ENCODE data around the gene FUT7. TPM values are rescaled to one million over a fixed set of nuclear protein-coding genes. Genes with fewer than 3 reads are reported as not detected.

Gene FUT7
- total RNA-seq, 1 donor: 2.6 TPM

DNA sequence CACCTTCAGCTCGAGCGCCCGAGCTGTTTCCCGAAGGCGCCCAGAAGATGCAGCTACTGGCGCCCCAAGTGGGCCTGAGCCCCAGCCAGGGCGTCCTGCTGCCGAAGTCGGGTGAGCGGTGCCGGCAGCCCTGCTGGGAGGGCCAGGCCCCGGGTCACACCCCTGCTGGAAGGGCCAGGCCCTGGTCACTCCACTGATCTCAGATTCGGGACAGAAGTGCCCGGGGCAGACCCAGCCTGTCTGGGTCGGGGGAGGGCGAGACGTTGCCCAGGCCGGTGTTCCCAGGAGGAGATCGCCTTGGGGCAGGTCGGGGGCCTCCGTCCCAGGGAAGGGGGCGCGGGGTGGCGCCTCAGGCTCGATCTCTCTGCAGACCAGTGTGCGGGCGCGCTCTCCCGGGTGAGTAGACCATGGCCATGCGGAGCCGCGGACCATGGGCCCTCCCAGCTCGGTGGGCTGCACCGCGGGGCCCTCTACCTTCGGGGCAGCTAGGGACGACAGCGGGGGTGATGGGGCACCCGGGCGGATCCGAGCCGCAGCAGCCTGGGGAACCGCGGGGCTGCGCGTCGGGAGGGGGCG is 46.8 kb downstream of the FUT7 start:
- Histone ChIP-seq H3K27me3 (ENCODE audit: insufficient read depth, low read length) (peaks cover 16% of the 10 kb centered on the region), H3K4me1 (ENCODE audit: insufficient read depth, low read length) (no peaks in the 10 kb centered on the region), H3K4me3 (ENCODE audit: low read length) (no peak overlapping the region)

DNA sequence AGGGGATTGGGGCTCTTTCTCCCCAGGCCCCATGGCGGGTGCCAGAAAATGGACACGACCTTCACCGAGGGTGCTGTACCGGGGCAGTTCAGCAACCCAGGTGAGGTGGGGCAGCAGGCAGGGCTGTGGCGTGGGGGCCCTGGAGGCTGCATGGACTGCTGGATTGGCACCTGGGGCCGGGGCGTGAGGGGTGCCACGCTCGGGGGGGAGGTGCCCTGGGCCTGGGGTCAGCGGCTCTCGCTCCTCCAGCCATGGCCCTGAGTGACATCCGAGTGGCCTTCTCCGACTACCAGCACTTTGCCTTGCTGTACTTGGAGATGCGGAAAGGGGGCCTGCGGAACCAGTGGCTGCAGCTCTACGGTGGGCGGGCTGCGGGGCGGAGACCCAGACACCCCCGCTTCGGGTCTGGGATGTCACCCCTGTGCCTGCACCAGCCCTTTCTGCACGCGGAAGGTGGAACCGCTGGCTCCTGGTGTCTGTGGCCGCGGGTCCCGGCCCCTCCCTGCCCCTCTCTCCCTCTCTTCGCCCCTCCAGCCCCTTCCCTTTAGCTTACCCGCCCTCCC is 47.3 kb downstream of the FUT7 start:
- H3K4me3 ChIP-seq (ENCODE audit: low read length): no peak overlapping the region
- H3K27me3 ChIP-seq (ENCODE audit: insufficient read depth, low read length): peaks cover 16% of the 10 kb centered on the region
- no peaks in the 10 kb centered on the region for H3K9me3 ChIP-seq (ENCODE audit: low read depth, low read length)
- no peaks in the 10 kb centered on the region for H3K4me1 ChIP-seq (ENCODE audit: insufficient read depth, low read length)

More for the DNA sequence above, 46.8 kb downstream of the FUT7 start:
- H3K9me3 ChIP-seq (ENCODE audit: low read depth, low read length): no peaks in the 10 kb centered on the region

DNA sequence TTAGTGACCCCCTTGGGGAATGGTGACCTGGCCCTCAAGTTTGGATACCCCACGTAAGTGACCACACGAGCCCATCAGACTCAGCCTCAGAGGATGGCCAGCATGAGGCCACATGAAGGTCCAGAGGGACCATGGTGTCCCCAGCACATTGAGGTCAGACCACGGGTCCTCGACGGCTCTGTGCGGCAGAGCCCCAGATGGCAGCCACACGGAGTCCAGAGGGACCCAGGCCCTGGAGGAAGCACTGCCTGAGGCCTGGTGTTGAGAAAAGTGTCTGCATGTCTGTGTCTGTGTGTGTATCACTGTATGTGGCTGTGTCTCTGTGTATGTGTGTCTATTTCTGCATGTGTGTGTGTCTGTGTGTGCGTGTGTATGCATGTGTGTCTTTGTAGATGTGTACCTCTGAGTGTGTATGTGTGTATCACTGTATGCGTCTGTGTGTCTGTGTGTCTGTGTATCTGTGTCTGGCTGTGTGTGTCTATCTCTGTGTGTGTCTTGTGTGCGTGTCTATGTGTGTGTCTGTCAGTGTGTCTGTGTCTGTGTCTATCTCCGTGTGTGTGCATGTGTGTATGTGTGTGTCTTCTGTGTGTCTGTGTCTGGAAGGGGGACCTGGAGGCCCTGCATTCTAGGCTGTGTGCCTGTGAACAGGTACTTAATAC is 48.1 kb downstream of the FUT7 start:
- Histone ChIP-seq H3K4me1 (ENCODE audit: insufficient read depth, low read length) (no peaks in the 10 kb centered on the region), H3K27me3 (ENCODE audit: insufficient read depth, low read length) (peaks cover 16% of the 10 kb centered on the region), H3K4me3 (ENCODE audit: low read length) (no peak overlapping the region), H3K9me3 (ENCODE audit: low read depth, low read length) (no peaks in the 10 kb centered on the region)

DNA sequence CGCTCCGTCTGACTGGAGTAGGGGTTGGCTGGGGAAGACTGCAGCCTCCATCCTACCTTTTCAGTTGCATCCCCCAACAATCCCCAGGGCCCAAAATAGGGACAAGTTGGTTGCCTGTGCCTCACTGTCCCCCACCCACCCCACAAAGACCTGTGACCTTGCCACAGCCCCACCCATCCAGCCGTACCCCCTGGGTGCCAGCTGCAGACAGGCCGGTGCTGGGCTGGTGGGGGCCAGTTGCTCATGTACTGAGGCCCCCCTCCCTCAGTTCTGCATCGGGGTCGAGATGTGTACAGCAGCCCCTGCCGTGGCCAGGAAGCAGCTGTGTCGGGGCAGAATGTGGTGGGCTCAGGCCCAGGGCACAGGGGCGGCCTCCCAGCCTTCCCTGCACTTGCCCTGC is 48.7 kb downstream of the FUT7 start:
- Histone ChIP-seq H3K9me3 (ENCODE audit: low read depth, low read length) (no peaks in the 10 kb centered on the region), H3K27me3 (ENCODE audit: insufficient read depth, low read length) (peaks cover 16% of the 10 kb centered on the region), H3K4me1 (ENCODE audit: insufficient read depth, low read length) (peaks cover under 1% of the 10 kb centered on the region), H3K4me3 (ENCODE audit: low read length) (no peak overlapping the region)

DNA sequence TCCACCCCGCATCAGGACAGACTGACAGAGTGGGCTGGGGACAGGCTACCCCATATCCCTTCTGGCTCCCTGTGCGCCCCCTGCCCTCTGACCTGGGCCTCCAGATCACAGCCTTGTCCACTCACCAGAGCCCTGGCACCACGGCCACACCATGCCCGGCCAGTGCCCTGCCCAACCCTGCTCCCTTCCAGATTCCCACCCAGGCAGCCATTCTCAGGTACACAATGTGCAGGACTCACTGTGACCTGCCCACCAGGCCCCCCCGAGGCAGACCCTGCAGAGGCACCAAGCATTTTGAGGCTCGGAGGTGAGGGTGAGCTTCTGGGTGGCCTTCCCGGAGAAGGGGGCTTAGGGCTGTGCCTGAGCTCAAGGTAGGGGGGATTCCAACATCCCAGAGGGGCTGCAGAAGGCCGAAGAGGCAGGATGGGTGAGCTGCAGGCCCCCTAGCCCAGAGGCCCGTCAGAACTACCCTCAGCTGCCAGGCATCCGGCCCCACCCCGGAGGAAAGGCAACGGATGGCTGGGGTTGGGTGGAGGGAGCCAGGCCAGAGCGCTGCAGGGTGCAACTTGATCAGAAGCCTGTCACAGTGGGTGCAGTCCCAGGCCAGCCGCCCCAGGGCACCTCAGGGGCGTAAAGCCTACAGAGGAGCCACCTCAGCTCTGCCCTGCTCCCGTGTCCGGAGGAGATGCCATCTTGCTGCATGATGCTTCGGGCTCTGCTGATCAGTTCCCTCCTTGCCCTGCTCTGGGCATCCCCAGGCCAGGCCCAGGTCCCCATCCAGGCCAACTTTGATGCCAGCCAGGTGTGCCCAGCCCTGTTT is 49.4 kb downstream of the FUT7 start, which contains the start of gene LCNL1:
LCNL1 (plus strand) TSS at position 762 of the 820 bp plus-strand sequence. CDS start 594 bp downstream, outside the sequence.
- peaks cover 16% of the 10 kb centered on the region for H3K27me3 ChIP-seq (ENCODE audit: insufficient read depth, low read length)
- no peak within 1 kb of the TSS for H3K4me3 ChIP-seq (ENCODE audit: low read length)
- H3K9me3 ChIP-seq (ENCODE audit: low read depth, low read length): no peaks in the 10 kb centered on the region
- peaks cover 8% of the 10 kb centered on the region for H3K4me1 ChIP-seq (ENCODE audit: insufficient read depth, low read length)

DNA sequence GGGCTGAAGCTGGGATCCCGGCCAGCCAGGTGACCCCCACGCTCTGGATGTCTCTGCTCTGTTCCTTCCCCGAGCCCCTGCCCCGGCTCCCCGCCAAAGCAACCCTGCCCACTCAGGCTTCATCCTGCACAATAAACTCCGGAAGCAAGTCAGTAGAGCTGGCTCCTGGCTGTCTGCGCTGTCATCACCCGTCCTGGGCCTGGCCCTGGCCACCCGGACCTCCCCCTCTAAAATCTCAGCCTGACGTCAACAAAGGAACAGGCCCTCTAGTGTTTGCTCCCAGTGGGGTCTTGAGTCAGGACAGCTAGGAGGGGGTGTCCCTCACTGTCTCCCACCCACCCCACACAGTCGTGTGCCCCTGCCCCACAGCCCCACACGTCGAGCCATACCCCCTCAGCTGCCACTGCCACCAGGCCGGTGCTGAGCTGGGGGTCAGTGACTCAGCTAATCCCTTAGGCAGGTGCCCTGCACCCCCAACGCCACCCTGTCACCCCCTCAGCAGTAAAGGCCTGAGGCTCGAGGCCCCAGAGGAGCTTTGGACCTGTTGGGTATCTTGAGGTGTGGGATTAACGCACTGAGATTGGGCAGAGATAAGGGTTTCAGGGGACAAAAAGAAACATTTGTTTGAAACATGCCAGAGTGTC is 50.2 kb downstream of the FUT7 start:
- H3K27me3 ChIP-seq (ENCODE audit: insufficient read depth, low read length): peaks cover 16% of the 10 kb centered on the region
- no peak overlapping the region for H3K4me3 ChIP-seq (ENCODE audit: low read length)
- no peaks in the 10 kb centered on the region for H3K9me3 ChIP-seq (ENCODE audit: low read depth, low read length)
- H3K4me1 ChIP-seq (ENCODE audit: insufficient read depth, low read length): peaks cover 9% of the 10 kb centered on the region

DNA sequence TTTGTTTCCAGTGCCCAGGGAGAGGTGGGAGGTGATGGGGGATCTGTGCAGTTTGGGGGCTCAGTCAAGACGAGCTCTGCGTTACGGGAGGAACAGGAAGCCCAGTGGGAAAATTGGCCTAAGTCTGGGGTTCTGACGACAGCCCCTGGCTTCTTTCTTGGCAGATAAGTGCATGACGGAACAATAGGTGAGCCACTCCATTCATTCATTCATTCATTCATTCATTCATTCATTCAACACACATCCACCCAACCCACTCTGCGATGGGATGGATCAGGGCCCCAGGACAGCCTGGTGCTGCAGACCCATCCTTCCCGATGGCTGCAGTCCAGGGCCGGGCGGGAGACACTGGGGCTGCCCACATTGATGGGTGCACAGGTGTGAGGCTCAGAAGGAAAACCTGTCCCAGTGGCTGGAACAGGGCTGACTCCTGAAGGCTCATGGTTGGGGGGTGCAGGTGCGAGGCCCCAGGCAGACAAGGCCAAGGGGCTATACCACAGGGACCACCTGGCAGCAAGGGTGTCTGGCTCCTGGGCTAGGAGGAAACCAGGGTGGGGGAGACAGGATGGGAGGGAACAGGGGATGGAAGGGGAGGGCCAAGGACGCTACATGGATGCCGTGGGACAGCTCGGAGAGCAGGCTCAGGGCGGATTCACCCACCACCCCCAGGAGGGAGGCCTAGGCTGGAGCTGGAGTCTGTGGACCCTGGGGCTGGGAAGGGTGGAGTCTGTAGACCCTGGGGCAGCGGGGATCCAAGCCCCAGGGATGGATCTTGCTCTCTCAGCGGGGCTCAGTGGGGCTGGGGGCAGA is 51.0 kb downstream of the FUT7 start:
- H3K9me3 ChIP-seq (ENCODE audit: low read depth, low read length): no peaks in the 10 kb centered on the region
- H3K4me1 ChIP-seq (ENCODE audit: insufficient read depth, low read length): peaks cover 13% of the 10 kb centered on the region
- peaks cover 14% of the 10 kb centered on the region for H3K27me3 ChIP-seq (ENCODE audit: insufficient read depth, low read length)

More for the DNA sequence above, 51.0 kb downstream of the FUT7 start:
- H3K4me3 ChIP-seq (ENCODE audit: low read length): no peak overlapping the region

Other genes starting within 250 kb of the FUT7 start
- gene TMEM141, start 240.7 kb downstream of the FUT7 start, total RNA-seq: 16.1 TPM
- 1.7 TPM for gene CCDC183, start 235.8 kb downstream of the FUT7 start, total RNA-seq
- 36.4 TPM for gene RABL6, start 224.1 kb downstream of the FUT7 start, total RNA-seq
- 0.73 TPM for gene AJM1, start 189.6 kb downstream of the FUT7 start, total RNA-seq
- gene PHPT1, start 182.7 kb downstream of the FUT7 start, total RNA-seq: 14.0 TPM
- 0.52 TPM for gene MAMDC4, start 179.7 kb downstream of the FUT7 start, total RNA-seq
- 162 TPM for gene EDF1, start 165.8 kb downstream of the FUT7 start, total RNA-seq
- 6.4 TPM for gene TRAF2, start 145.6 kb downstream of the FUT7 start, total RNA-seq
- gene FBXW5, start 87.3 kb downstream of the FUT7 start, total RNA-seq: 67.6 TPM
- not detected for gene C8G, start 86.8 kb downstream of the FUT7 start, total RNA-seq
- not detected for gene LCN12, start 79.8 kb downstream of the FUT7 start, total RNA-seq
- gene PTGDS, start 54.6 kb downstream of the FUT7 start, total RNA-seq: 10.8 TPM
- gene LCNL1, start 49.1 kb downstream of the FUT7 start, total RNA-seq: 0.10 TPM
- 23.6 TPM for gene PAXX, start 39.7 kb downstream of the FUT7 start, total RNA-seq
- 3.4 TPM for gene CLIC3, start 35.5 kb downstream of the FUT7 start, total RNA-seq
- gene ABCA2, start 3.9 kb downstream of the FUT7 start, total RNA-seq: 14.7 TPM
- 2.5 TPM for gene NPDC1, start 14.1 kb upstream of the FUT7 start, total RNA-seq
- not detected for gene ENTPD2, start 22.0 kb upstream of the FUT7 start, total RNA-seq
- 3.3 TPM for gene SAPCD2, start 38.5 kb upstream of the FUT7 start, total RNA-seq
- gene UAP1L1, start 45.4 kb upstream of the FUT7 start, total RNA-seq: 6.2 TPM
- gene MAN1B1, start 54.9 kb upstream of the FUT7 start, total RNA-seq: 30.3 TPM
- gene DPP7, start 82.6 kb upstream of the FUT7 start, total RNA-seq: 86.9 TPM
- gene GRIN1, start 107.1 kb upstream of the FUT7 start, total RNA-seq: not detected
- gene LRRC26, start 138.0 kb upstream of the FUT7 start, total RNA-seq: 0.21 TPM
- gene TMEM210, start 140.0 kb upstream of the FUT7 start, total RNA-seq: not detected
- gene ANAPC2, start 156.5 kb upstream of the FUT7 start, total RNA-seq: 36.7 TPM
- gene SSNA1, start 156.6 kb upstream of the FUT7 start, total RNA-seq: 38.2 TPM
- gene TPRN, start 168.7 kb upstream of the FUT7 start, total RNA-seq: 2.4 TPM
- gene TMEM203, start 173.6 kb upstream of the FUT7 start, total RNA-seq: 21.1 TPM
- gene NDOR1, start 173.6 kb upstream of the FUT7 start, total RNA-seq: 9.2 TPM
- gene RNF208, start 190.2 kb upstream of the FUT7 start, total RNA-seq: 0.31 TPM
- gene CYSRT1, start 193.1 kb upstream of the FUT7 start, total RNA-seq: 0.21 TPM
- 0.10 TPM for gene RNF224, start 195.4 kb upstream of the FUT7 start, total RNA-seq
- not detected for gene SLC34A3, start 198.8 kb upstream of the FUT7 start, total RNA-seq
- 67.9 TPM for gene TUBB4B, start 209.2 kb upstream of the FUT7 start, total RNA-seq
- gene STPG3, start 219.2 kb upstream of the FUT7 start, total RNA-seq: not detected
- 20.9 TPM for gene NELFB, start 223.2 kb upstream of the FUT7 start, total RNA-seq
- gene TOR4A, start 245.6 kb upstream of the FUT7 start, total RNA-seq: 5.4 TPM